GM12873 (cell line): ENCODE data around the gene RYR3.

ENCODE experiments used
- CTCF ChIP-seq: IDR thresholded peaks from 2 replicates; pipeline ENCODE4 v1.5.1; 2012; ENCODE audit warnings: low read depth, mild to moderate bottlenecking, moderate library complexity, low read length, control low read depth; ENCODE audit not compliant: insufficient read depth; ENCODE audit errors: missing control alignments

The RYR3 gene

GRCh38 chr15:33908406-33908805 lies 597.6 kb downstream of the RYR3 start:
- TF ChIP-seq CTCF, result no peak

GRCh38 chr15:33910741-33911140 lies 600.0 kb downstream of the RYR3 start:
- TF ChIP-seq CTCF, result no peak

GRCh38 chr15:33912326-33912725 lies 601.6 kb downstream of the RYR3 start:
- no peak for TF ChIP-seq CTCF

- no peak for TF ChIP-seq CTCF
These were observed 602.7 kb downstream of the RYR3 start for GRCh38 chr15:33913459-33913858.
